Tibial nerve (tissue), 4 donors: ENCODE data around the gene DQX1. TPM values are rescaled to one million over a fixed set of nuclear protein-coding genes. Genes with fewer than 3 reads are reported as not detected.
"Not testable (repeated sequence)": the region's sequence is repeated elsewhere in the genome, so short reads cannot be mapped to it uniquely, and the experiment has no call there.

Experiments
- DNase-seq, 2 donors: peaks; one replicate each; pipeline ENCODE4 v3.0.0-alpha.2; 2019; ENCODE audit warnings: low spot score in 2 of 2
- H3K27ac ChIP-seq, 4 donors: fragments of 200-600 bp; sonication (generic) in 3 of 4; one replicate each; pipeline ENCODE4 v1.5.1; 2017 to 2019; ENCODE audit warnings: mild to moderate bottlenecking in 1 of 4
- H3K27me3 ChIP-seq, 2 donors: fragments of 200-600 bp; sonication (generic) in 1 of 2; one replicate each; pipeline versions ENCODE4 v1.5.1 to v1.6.0; 2017 to 2019
- H3K36me3 ChIP-seq, 3 donors: fragments of 200-600 bp; sonication (generic); one replicate each; pipeline ENCODE4 v1.5.1; 2018 to 2019
- H3K4me1 ChIP-seq, 4 donors: fragments of 200-600 bp; sonication (generic) in 3 of 4; one replicate each; pipeline ENCODE4 v1.5.1; 2017 to 2019
- H3K4me3 ChIP-seq, 4 donors: fragments of 200-600 bp; sonication (generic) in 3 of 4; one replicate each; pipeline ENCODE4 v1.5.1; 2017 to 2019; ENCODE audit warnings: mild to moderate bottlenecking in 1 of 4, moderate library complexity in 1 of 4
- H3K9me3 ChIP-seq, 4 donors: fragments of 200-600 bp; sonication (generic) in 3 of 4; one replicate each; pipeline ENCODE4 v1.5.1; 2017 to 2019
- CTCF ChIP-seq, 5 experiments: fragments of 200-600 bp in 3 of 5; fragments of 450-650 bp in 2 of 5; sonication (generic) in 3 of 5; IDR thresholded peaks; one replicate each; pipeline ENCODE4 v1.5.1; 2016 to 2019; ENCODE audit warnings: antibody characterized with exemption in 5 of 5, mild to moderate bottlenecking in 3 of 5, moderate library complexity in 2 of 5
- EP300 ChIP-seq, 2 donors: sonication (generic); formaldehyde crosslinking; IDR thresholded peaks; one replicate each; pipeline ENCODE4 v1.6.1; 2017; ENCODE audit warnings: antibody characterized with exemption in 2 of 2, mild to moderate bottlenecking in 1 of 2
- POLR2A ChIP-seq, 2 donors: fragments of 450-650 bp; IDR thresholded peaks; one replicate each; pipeline ENCODE4 v1.6.1; 2017; ENCODE audit warnings: antibody characterized with exemption in 2 of 2, mild to moderate bottlenecking in 2 of 2, moderate library complexity in 2 of 2
- WGBS, 2 donors: methylation state at CpG; one replicate each; pipeline ENCODE4 v1.1.5; 2018; 5-methylcytosine and 5-hydroxymethylcytosine counted together
- total RNA-seq, 4 donors: library from RNA; depleted of rRNA; stranded (reverse); fragments of >200 nt; gene quantifications; one replicate each; pipeline ENCODE4 v1.1.0, GENCODE V29; 2016

DQX1 gene
- total RNA-seq, 4 donors from 2014 or later, result 6.9 TPM; not detected in 3

GRCh38 chr2:74489906-74490305, 36.1 kb downstream of the DQX1 start:
- Histone ChIP-seq H3K4me3 (no peak overlapping the region), H3K27me3 (no peaks in the 10 kb centered on the region), H3K27ac (no peak overlapping the region), H3K36me3 (peaks cover 0 to 94% (median 21%) of the 10 kb centered on the region in 3 donors), H3K9me3 (no peaks in the 10 kb centered on the region), H3K4me1 (no peaks in the 10 kb centered on the region)
- WGBS, 2 donors, result 90 to 94% methylated on average over 8 to 9 of the region's 9 CpGs
- TF ChIP-seq POLR2A (IDR thresholded peaks at IDR 0.05) (no peak), EP300 (IDR thresholded peaks at IDR 0.05) (no peak), CTCF (IDR thresholded peaks at IDR 0.05) (no peak)
- DNase-seq, result no peak

- H3K27me3 ChIP-seq, result no peaks in the 10 kb centered on the region
- peaks cover 0 to 8% (median 3%) of the 10 kb centered on the region in 4 donors for H3K4me1 ChIP-seq
- WGBS, 2 donors, result 78 to 84% methylated on average over 9 of the region's 9 CpGs
- no peak overlapping the region for H3K4me3 ChIP-seq
- peaks cover 0 to 86% (median 21%) of the 10 kb centered on the region in 3 donors for H3K36me3 ChIP-seq
- no peak for DNase-seq
- TF ChIP-seq POLR2A (IDR thresholded peaks at IDR 0.05) (no peak), EP300 (IDR thresholded peaks at IDR 0.05) (no peak)
- H3K9me3 ChIP-seq, result no peaks in the 10 kb centered on the region
- no peak overlapping the region for H3K27ac ChIP-seq
Observed at GRCh38 chr2:74488643-74489481, 37.2 kb downstream of the DQX1 start.

GRCh38 chr2:74486141-74486540, 39.9 kb downstream of the DQX1 start:
- TF ChIP-seq POLR2A (IDR thresholded peaks at IDR 0.05), result no peak
- no peak for TF ChIP-seq CTCF (IDR thresholded peaks at IDR 0.05)
- TF ChIP-seq EP300 (IDR thresholded peaks at IDR 0.05), result no peak
- H3K4me1 ChIP-seq, result peaks cover 0 to 25% (median 19%) of the 10 kb centered on the region in 4 donors
- no peaks in the 10 kb centered on the region for H3K27me3 ChIP-seq
- peaks cover 0 to 61% (median 0%) of the 10 kb centered on the region in 3 donors for H3K36me3 ChIP-seq
- WGBS, 2 donors, result 93 to 95% methylated on average over 2 of the region's 2 CpGs
- H3K9me3 ChIP-seq, result no peaks in the 10 kb centered on the region
- no peak overlapping the region for H3K4me3 ChIP-seq
- no peak overlapping the region for H3K27ac ChIP-seq
- no peak for DNase-seq

GRCh38 chr2:74483675-74484164, 42.3 kb downstream of the DQX1 start:
- 82 to 84% methylated on average over 19 of the region's 19 CpGs for WGBS, 2 donors
- Histone ChIP-seq H3K36me3 (peaks cover 0 to 59% (median 2%) of the 10 kb centered on the region in 3 donors), H3K4me1 (peaks cover 0 to 36% (median 25%) of the 10 kb centered on the region in 4 donors), H3K27ac (peak overlapping the region; percentile 87 to 90 (median 89)), H3K4me3 (peak overlapping the region; percentile 72 to 91 (median 86))
- not testable (repeated sequence) for DNase-seq, H3K9me3 ChIP-seq, H3K27me3 ChIP-seq

GRCh38 chr2:74482801-74483674, 43.0 kb downstream of the DQX1 start, which contains the start of the genes CCDC142 and TTC31:
TSS of gene CCDC142 (minus strand) at chr2:74482998. CDS start at chr2:74482837, 161 bp downstream.
TSS of gene TTC31 (plus strand) at chr2:74483081. CDS start at chr2:74483096, 15 bp downstream.
- Histone ChIP-seq H3K27me3 (no peaks in the 10 kb centered on the region), H3K4me3 (peak within 1 kb of the TSS; percentile 72 to 91 (median 86)), H3K4me1 (peaks cover 0 to 36% (median 25%) of the 10 kb centered on the region in 4 donors), H3K27ac (peak within 1 kb of the TSS; percentile 87 to 90 (median 89)), H3K36me3 (peaks cover 0 to 58% (median 2%) of the 10 kb centered on the region in 3 donors), H3K9me3 (no peaks in the 10 kb centered on the region)
- TF ChIP-seq EP300 (IDR thresholded peaks at IDR 0.05) (peak; percentile 69 to 97), POLR2A (IDR thresholded peaks at IDR 0.05) (peak in 1 of 2 donors; percentile 35), CTCF (IDR thresholded peaks at IDR 0.05) (peak; percentile 79 to 95 (median 91))
- peak; percentile 95 to 98 for DNase-seq
- WGBS, 2 donors, result 0% methylated on average over 46 to 48 of the region's 50 CpGs
